Esophagus muscularis mucosa (tissue), 4 donors: Measurements from ENCODE around the gene CNIH3.

Source experiments
- EP300 ChIP-seq: sonication (generic); formaldehyde crosslinking; IDR thresholded peaks from one replicate; pipeline ENCODE4 v1.6.1; 2017; ENCODE audit warnings: antibody characterized with exemption
- POLR2A ChIP-seq: fragments of 450-650 bp; IDR thresholded peaks from one replicate; pipeline ENCODE4 v1.6.1; 2017; ENCODE audit warnings: antibody characterized with exemption, moderate library complexity, mild to moderate bottlenecking, low read depth
- POLR2AphosphoS5 ChIP-seq, 2 donors: sonication (generic); formaldehyde crosslinking; IDR thresholded peaks; one replicate each; pipeline ENCODE4 v1.6.1; 2017; ENCODE audit warnings: antibody characterized with exemption in 2 of 2
- TF ChIP-seq, protein P1 (sequence below), 3 experiments: fragments of 200-600 bp in 2 of 3; fragments of 450-650 bp in 1 of 3; sonication (generic) in 2 of 3; IDR thresholded peaks; one replicate each; pipeline ENCODE4 v1.5.1; 2017 to 2019; ENCODE audit warnings: antibody characterized with exemption in 3 of 3, mild to moderate bottlenecking in 2 of 3, moderate library complexity in 1 of 3

DNA sequence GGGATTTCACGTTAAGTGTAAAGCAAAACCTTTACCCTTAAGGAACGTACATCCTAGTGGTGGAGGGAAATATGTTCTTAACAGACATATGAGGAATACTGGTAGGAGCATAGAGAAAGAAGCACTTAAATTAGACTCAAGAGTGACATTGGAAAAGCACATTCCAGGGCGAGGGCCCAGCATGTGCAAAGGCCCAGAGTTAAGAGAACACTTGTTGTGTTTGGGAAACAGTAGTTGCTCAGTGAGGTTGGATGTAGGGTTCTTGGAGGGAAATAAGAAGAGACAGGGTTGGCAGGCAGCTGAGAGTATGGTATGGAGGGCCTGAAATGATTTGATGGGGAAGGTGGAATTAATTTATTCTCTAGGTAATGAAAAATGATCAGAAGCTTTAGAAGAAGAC lies 115.5 kb downstream of the CNIH3 start:
- TF ChIP-seq, protein P1, sequence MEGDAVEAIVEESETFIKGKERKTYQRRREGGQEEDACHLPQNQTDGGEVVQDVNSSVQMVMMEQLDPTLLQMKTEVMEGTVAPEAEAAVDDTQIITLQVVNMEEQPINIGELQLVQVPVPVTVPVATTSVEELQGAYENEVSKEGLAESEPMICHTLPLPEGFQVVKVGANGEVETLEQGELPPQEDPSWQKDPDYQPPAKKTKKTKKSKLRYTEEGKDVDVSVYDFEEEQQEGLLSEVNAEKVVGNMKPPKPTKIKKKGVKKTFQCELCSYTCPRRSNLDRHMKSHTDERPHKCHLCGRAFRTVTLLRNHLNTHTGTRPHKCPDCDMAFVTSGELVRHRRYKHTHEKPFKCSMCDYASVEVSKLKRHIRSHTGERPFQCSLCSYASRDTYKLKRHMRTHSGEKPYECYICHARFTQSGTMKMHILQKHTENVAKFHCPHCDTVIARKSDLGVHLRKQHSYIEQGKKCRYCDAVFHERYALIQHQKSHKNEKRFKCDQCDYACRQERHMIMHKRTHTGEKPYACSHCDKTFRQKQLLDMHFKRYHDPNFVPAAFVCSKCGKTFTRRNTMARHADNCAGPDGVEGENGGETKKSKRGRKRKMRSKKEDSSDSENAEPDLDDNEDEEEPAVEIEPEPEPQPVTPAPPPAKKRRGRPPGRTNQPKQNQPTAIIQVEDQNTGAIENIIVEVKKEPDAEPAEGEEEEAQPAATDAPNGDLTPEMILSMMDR (IDR thresholded peaks at IDR 0.05) = no peak
- no peak for TF ChIP-seq POLR2A
- no peak for TF ChIP-seq POLR2AphosphoS5 (IDR thresholded peaks at IDR 0.05)
- TF ChIP-seq EP300 = no peak
